GM12874 (cell line): Measurements from ENCODE around the gene STIM2.

ENCODE experiments used
- CTCF ChIP-seq: IDR thresholded peaks from 2 replicates; pipeline ENCODE4 v1.5.1; 2011; ENCODE audit warnings: low read depth, mild to moderate bottlenecking, control low read depth, low read length, moderate library complexity; ENCODE audit not compliant: insufficient read depth

Gene STIM2

GRCh38 chr4:26985873-26986272 is 125.2 kb downstream of the STIM2 start:
- no peak for TF ChIP-seq CTCF

GRCh38 chr4:26987191-26987590 is 126.5 kb downstream of the STIM2 start:
- TF ChIP-seq CTCF, result no peak

- TF ChIP-seq CTCF, result no peak
These were observed 130.4 kb downstream of the STIM2 start for GRCh38 chr4:26991057-26991456.

GRCh38 chr4:26992657-26993361 is 132.2 kb downstream of the STIM2 start:
- no peak for TF ChIP-seq CTCF

- TF ChIP-seq CTCF, result no peak
These were observed 132.9 kb downstream of the STIM2 start for GRCh38 chr4:26993539-26993938.

GRCh38 chr4:26993967-26994366 is 133.3 kb downstream of the STIM2 start:
- no peak for TF ChIP-seq CTCF

GRCh38 chr4:26995316-26995715 is 134.7 kb downstream of the STIM2 start:
- no peak for TF ChIP-seq CTCF
